Peyer's patch (tissue), 4 donors: ENCODE measurements around the gene WDR75. TPM values are rescaled to one million over a fixed set of nuclear protein-coding genes. Genes with fewer than 3 reads are reported as not detected.
"Not testable (repeated sequence)": the region's sequence is repeated elsewhere in the genome, so short reads cannot be mapped to it uniquely, and the experiment has no call there.

Source experiments
- DNase-seq, 3 donors: peaks; one replicate each; pipeline ENCODE4 v3.0.0-alpha.2; 2017 to 2019
- H3K27ac ChIP-seq, 4 donors: fragments of 200-600 bp; sonication (generic); one replicate each; pipeline ENCODE4 v1.5.1; 2016 to 2019
- H3K27me3 ChIP-seq, 2 donors: fragments of 200-600 bp; sonication (generic); one replicate each; pipeline ENCODE4 v1.5.1; 2019
- H3K36me3 ChIP-seq, 3 donors: fragments of 200-600 bp; sonication (generic); one replicate each; pipeline ENCODE4 v1.5.1; 2016 to 2019
- H3K4me1 ChIP-seq, 4 donors: fragments of 200-600 bp; sonication (generic); one replicate each; pipeline ENCODE4 v1.5.1; 2016 to 2019
- H3K4me3 ChIP-seq, 4 donors: fragments of 200-600 bp; sonication (generic); 1 replicate in 3 of 4; 2 replicates in 1 of 4; pipeline ENCODE4 v1.5.1; 2016 to 2019; ENCODE audit warnings: mild to moderate bottlenecking in 1 of 4
- H3K9me3 ChIP-seq, 4 donors: fragments of 200-600 bp; sonication (generic); one replicate each; pipeline ENCODE4 v1.5.1; 2016 to 2019; ENCODE audit warnings: mild to moderate bottlenecking in 1 of 4
- CTCF ChIP-seq, 6 experiments: fragments of 450-650 bp in 4 of 6; fragments of 200-600 bp in 2 of 6; sonication (generic) in 1 of 6; IDR thresholded peaks; one replicate each; pipeline ENCODE4 v1.5.1; 2017 to 2019; ENCODE audit warnings: antibody characterized with exemption in 6 of 6, mild to moderate bottlenecking in 3 of 6, moderate library complexity in 1 of 6
- POLR2A ChIP-seq, 2 donors: fragments of 450-650 bp; IDR thresholded peaks; one replicate each; pipeline ENCODE4 v1.5.1; 2017; ENCODE audit warnings: antibody characterized with exemption in 2 of 2, mild to moderate bottlenecking in 2 of 2, moderate library complexity in 2 of 2
- total RNA-seq, 4 donors: library from RNA; depleted of rRNA; stranded (reverse); fragments of >200 nt; gene quantifications; one replicate each; pipeline ENCODE4 v1.1.0, GENCODE V29; 2016

WDR75 gene
- total RNA-seq, 4 donors from 2014 or later, result 21.5 to 45.4 (median 32.3) TPM

- H3K27me3 ChIP-seq, result no peaks in the 10 kb centered on the region
- no peak overlapping the region for H3K27ac ChIP-seq
- no peaks in the 10 kb centered on the region for H3K4me1 ChIP-seq
- no peak for TF ChIP-seq POLR2A (IDR thresholded peaks at IDR 0.05)
- no peak for TF ChIP-seq CTCF (IDR thresholded peaks at IDR 0.05)
- H3K36me3 ChIP-seq, result peaks cover 0 to 25% (median 0%) of the 10 kb centered on the region in 3 donors
- no peaks in the 10 kb centered on the region for H3K9me3 ChIP-seq
- no peak overlapping the region for H3K4me3 ChIP-seq
- DNase-seq, result no peak
Measured at GRCh38 chr2:189477756-189478155, 36.5 kb downstream of the WDR75 start.

GRCh38 chr2:189478289-189478688, 37.0 kb downstream of the WDR75 start:
- DNase-seq, H3K4me3 ChIP-seq: not testable (repeated sequence)

GRCh38 chr2:189481071-189481470, 39.8 kb downstream of the WDR75 start:
- H3K4me3 ChIP-seq, result no peak overlapping the region
- H3K27ac ChIP-seq, result no peak overlapping the region
- H3K9me3 ChIP-seq, result no peaks in the 10 kb centered on the region
- H3K36me3 ChIP-seq, result no peaks in the 10 kb centered on the region
- no peaks in the 10 kb centered on the region for H3K4me1 ChIP-seq
- DNase-seq, result no peak
- H3K27me3 ChIP-seq, result no peaks in the 10 kb centered on the region
- no peak for TF ChIP-seq POLR2A (IDR thresholded peaks at IDR 0.05)
- no peak for TF ChIP-seq CTCF (IDR thresholded peaks at IDR 0.05)

More at GRCh38 chr2:189478289-189478688, 37.0 kb downstream of the WDR75 start:
- not testable (repeated sequence) for H3K9me3 ChIP-seq, H3K27me3 ChIP-seq, H3K27ac ChIP-seq, H3K4me1 ChIP-seq
- H3K36me3 ChIP-seq, result peaks cover 0 to 19% (median 0%) of the 10 kb centered on the region in 3 donors

- Histone ChIP-seq H3K4me1 (no peaks in the 10 kb centered on the region), H3K4me3 (no peak overlapping the region), H3K36me3 (no peaks in the 10 kb centered on the region), H3K27me3 (no peaks in the 10 kb centered on the region), H3K27ac (no peak overlapping the region), H3K9me3 (no peaks in the 10 kb centered on the region)
- TF ChIP-seq POLR2A (IDR thresholded peaks at IDR 0.05), result no peak
- TF ChIP-seq CTCF (IDR thresholded peaks at IDR 0.05), result no peak
- no peak for DNase-seq
Measured at GRCh38 chr2:189483571-189483970, 42.3 kb downstream of the WDR75 start.

- DNase-seq, result no peak
Measured at GRCh38 chr2:189483980-189484740, 42.9 kb downstream of the WDR75 start.

More at GRCh38 chr2:189483980-189484740, 42.9 kb downstream of the WDR75 start:
- TF ChIP-seq POLR2A (IDR thresholded peaks at IDR 0.05) (no peak), CTCF (IDR thresholded peaks at IDR 0.05) (no peak)
- Histone ChIP-seq H3K9me3 (no peaks in the 10 kb centered on the region), H3K27ac (no peak overlapping the region), H3K4me3 (no peak overlapping the region), H3K4me1 (no peaks in the 10 kb centered on the region), H3K36me3 (no peaks in the 10 kb centered on the region), H3K27me3 (no peaks in the 10 kb centered on the region)
